ENCODE measurements around the gene DNAH14.
"Not testable (repeated sequence)": the region's sequence is repeated elsewhere in the genome, so short reads cannot be mapped to it uniquely, and the experiment has no call there.

GRCh38 chr1:225329996-225330395, 400.5 kb downstream of the DNAH14 start:
- TF ChIP-seq RAD51 (IDR thresholded peaks at IDR 0.05); CTCF (IDR thresholded peaks at IDR 0.05 in 2 of 3, conservative IDR thresholded peaks at IDR 0.05 in 1 of 3; ENCODE audit: control insufficient read depth in 2 of 3, extremely low read depth in 1 of 3, insufficient read depth in 1 of 3, low read depth in 3 of 3, low read length in 3 of 3); POLR2A (IDR thresholded peaks at IDR 0.05; ENCODE audit: low read depth, low read length); TAF1 (IDR thresholded peaks at IDR 0.05; ENCODE audit: borderline replicate concordance, low read depth, low read length); ZNF207 (IDR thresholded peaks at IDR 0.05; ENCODE audit: borderline replicate concordance); MAX (IDR thresholded peaks at IDR 0.05; ENCODE audit: low read depth, low read length); E2F4 (IDR thresholded peaks at IDR 0.05; ENCODE audit: low read depth, low read length); RAD21 (IDR thresholded peaks at IDR 0.05; ENCODE audit: insufficient read depth, low read depth, low read length); MXI1 (IDR thresholded peaks at IDR 0.05; ENCODE audit: low read depth, low read length); ATF3 (IDR thresholded peaks at IDR 0.05; ENCODE audit: borderline replicate concordance, extremely low read depth, low read depth, low read length); IKZF1 (conservative IDR thresholded peaks at IDR 0.05); PAX8 (IDR thresholded peaks at IDR 0.05); NR2C2 (IDR thresholded peaks at IDR 0.05; ENCODE audit: borderline replicate concordance, control insufficient read depth, insufficient read length, low read depth): not testable (repeated sequence)

All from GM12878 (cell line).